Pancreas (tissue), 10 donors: Measurements from ENCODE around the gene SESTD1. TPM values are rescaled to one million over a fixed set of nuclear protein-coding genes. Genes with fewer than 3 reads are reported as not detected.

ENCODE experiments used
- ATAC-seq, 4 donors: fragments of 200-7000 bp; cut with Tn5 transposase; one replicate each; pipeline versions ENCODE4 v1.8.0 to v1.9.1; 2020; ENCODE audit warnings: mild to moderate bottlenecking in 4 of 4, moderate library complexity in 4 of 4
- DNase-seq, 6 donors: peaks; one replicate each; pipeline ENCODE4 v3.0.0-alpha.2; 2020
- FAIRE-seq: peaks from 2 replicates; lab custom pipeline; 2012; peaks lifted over from hg19 to GRCh38; lab: Jason Lieb, UNC
- H3K27ac ChIP-seq, 4 donors: fragments of 200-600 bp; sonication (generic); 1 replicate in 3 of 4; 2 replicates in 1 of 4; pipeline versions ENCODE4 v1.5.0 to v1.8.0; 2020
- H3K27me3 ChIP-seq, 4 donors: fragments of 200-600 bp; one replicate each; pipeline ENCODE4 v1.8.0; 2021
- H3K36me3 ChIP-seq, 3 donors: fragments of 200-600 bp; sonication (generic) in 1 of 3; one replicate each; pipeline versions ENCODE4 v1.5.0 to v1.8.0; 2020 to 2021
- H3K4me1 ChIP-seq, 3 donors: fragments of 200-600 bp; one replicate each; pipeline ENCODE4 v1.8.0; 2021
- H3K4me3 ChIP-seq, 4 donors: fragments of 200-600 bp; sonication (generic) in 2 of 4; one replicate each; pipeline versions ENCODE4 v1.5.0 to v1.8.0; 2020 to 2021
- H3K9me3 ChIP-seq, 4 donors: fragments of 200-600 bp; one replicate each; pipeline ENCODE4 v1.8.0; 2021
- CTCF ChIP-seq, 4 donors: fragments of 200-600 bp; sonication (generic) in 3 of 4; IDR thresholded peaks; one replicate each; pipeline versions ENCODE4 v1.5.0 to v1.8.0; 2021; ENCODE audit warnings: antibody characterized with exemption in 4 of 4
- WGBS, 2 donors: extraction: QIAGEN DNeasy Blood & Tissue Kit; methylation state at CpG; one replicate each; pipeline ENCODE4 v1.1.7; 2013; 5-methylcytosine and 5-hydroxymethylcytosine counted together
- intact Hi-C, 3 donors: fragments of 100-400 bp; cut with DNase I; formaldehyde crosslinking; loops; one replicate each; pipeline versions ENCODE4 v1.11.1 to v1.14.2; 2022
- polyA plus RNA-seq, 2 donors: library from polyadenylated mRNA; stranded (reverse); fragments of 200-250 nt; gene quantifications; one replicate each; pipeline ENCODE4 v1.2.3, GENCODE V29; 2013
- total RNA-seq, 6 donors: library from RNA; stranded (reverse); fragmentation: NEBNext Ultra II Directional in 4 of 6; extraction: Animal tissue kit (Norgen Biotek cat#: 25700) in 4 of 6; gene quantifications; one replicate each; pipeline versions ENCODE4 v1.2.1 to v1.2.4, GENCODE V29; 2021 to 2023
- donor health status: healthy with polysubstance abuse.
- donor health status: DM: no; HTN: no; CAD: no; lungs with moderate emphysema.
- donor health status: DM: no; HTN: no; CAD: no.
- donor health status: control.
- donor health status: control.
- donor health status: Bipolar disorder and iron deficiency.
- donor health status: DM: yes; HTN: yes; CAD: no.
- donor health status: DM: no; HTN: no; CAD: no.
- donor health status: DM: no; HTN: no; CAD: no.
- donor health status: DM: yes; HTN: yes; CAD: no.

Gene SESTD1
- total and polyA plus RNA-seq, 8 donors: 4.0 to 37.0 (median 14.2) TPM

- Histone ChIP-seq H3K4me1 (peaks cover 8 to 23% (median 13%) of the 10 kb centered on the region in 3 donors), H3K27me3 (no peaks in the 10 kb centered on the region), H3K4me3 (no peak overlapping the region), H3K27ac (no peak overlapping the region), H3K9me3 (no peaks in the 10 kb centered on the region), H3K36me3 (no peaks in the 10 kb centered on the region)
- TF ChIP-seq CTCF (IDR thresholded peaks at IDR 0.05): no peak
- intact Hi-C loops: no loop called here
- DNase-seq: no peak
- ATAC-seq: no peak
- no peak for FAIRE-seq
- 49 to 60% methylated on average over 3 of the region's 3 CpGs for WGBS, 2 donors
These were observed 4.4 kb downstream of the SESTD1 start for GRCh38 chr2:179260224-179260623.

DNA sequence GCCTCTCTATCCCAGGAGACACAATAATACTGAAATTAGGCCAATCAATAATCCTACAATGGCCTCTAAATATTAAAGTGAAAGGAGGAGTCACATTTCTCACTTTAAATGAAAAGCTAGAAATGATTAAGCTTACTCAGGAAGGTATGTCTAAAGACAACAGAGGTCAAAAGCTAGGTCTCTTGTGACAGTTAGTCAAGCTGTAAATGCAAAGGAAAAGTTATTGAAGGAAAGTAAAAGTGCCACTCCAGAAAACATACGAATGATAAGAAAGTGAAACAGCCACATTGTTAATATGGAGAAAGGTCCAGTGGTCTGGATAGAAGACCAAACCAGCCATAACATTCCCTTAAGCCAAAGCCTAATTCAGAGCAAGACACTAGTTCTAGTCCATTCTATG is 9.5 kb downstream of the SESTD1 start:
- no peaks in the 10 kb centered on the region for H3K27me3 ChIP-seq
- no peaks in the 10 kb centered on the region for H3K36me3 ChIP-seq
- no peak overlapping the region for H3K27ac ChIP-seq
- DNase-seq (no peak), FAIRE-seq (no peak), ATAC-seq (no peak)
- no peaks in the 10 kb centered on the region for H3K9me3 ChIP-seq
- no peak overlapping the region for H3K4me3 ChIP-seq
- WGBS, 2 donors: 92 to 93% methylated on average over 1 of the region's 1 CpG
- peaks cover 0 to 8% (median 5%) of the 10 kb centered on the region in 3 donors for H3K4me1 ChIP-seq
- no peak for TF ChIP-seq CTCF (IDR thresholded peaks at IDR 0.05)
- intact Hi-C loops: no loop called here

DNA sequence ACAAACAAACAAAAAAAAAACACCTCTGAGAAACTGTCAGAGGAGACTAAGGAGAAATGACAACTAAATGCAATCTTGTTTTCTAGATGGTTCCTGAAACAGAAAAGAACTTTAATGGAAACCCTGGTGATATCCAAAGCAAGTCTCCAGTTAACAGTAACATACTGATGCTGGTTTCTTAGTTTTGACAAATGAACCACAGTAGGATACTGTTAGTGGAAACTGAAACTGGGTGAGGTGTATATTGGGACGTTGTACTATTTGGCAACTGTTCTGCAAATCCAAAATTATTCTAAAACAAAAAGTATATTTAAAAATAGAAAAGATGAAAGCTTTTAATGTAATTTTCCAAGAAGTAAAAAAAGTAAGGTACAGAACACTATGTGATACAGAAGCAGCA is 11.4 kb downstream of the SESTD1 start:
- no peak for DNase-seq
- FAIRE-seq: no peak
- H3K4me1 ChIP-seq: peaks cover 0 to 3% (median 0%) of the 10 kb centered on the region in 3 donors
- no peak for ATAC-seq
- 46 to 55% methylated on average over 1 of the region's 1 CpG for WGBS, 2 donors
- H3K36me3 ChIP-seq: no peaks in the 10 kb centered on the region
- H3K27me3 ChIP-seq: no peaks in the 10 kb centered on the region
- no peaks in the 10 kb centered on the region for H3K9me3 ChIP-seq
- intact Hi-C loops: no loop called here
- no peak overlapping the region for H3K4me3 ChIP-seq
- no peak for TF ChIP-seq CTCF (IDR thresholded peaks at IDR 0.05)
- no peak overlapping the region for H3K27ac ChIP-seq

- no peaks in the 10 kb centered on the region for H3K4me1 ChIP-seq
- H3K27me3 ChIP-seq: no peaks in the 10 kb centered on the region
- H3K4me3 ChIP-seq: no peak overlapping the region
- no peaks in the 10 kb centered on the region for H3K36me3 ChIP-seq
- ATAC-seq: no peak
- intact Hi-C loops: no loop called here
- 65 to 66% methylated on average over 2 of the region's 2 CpGs for WGBS, 2 donors
- no peak for TF ChIP-seq CTCF (IDR thresholded peaks at IDR 0.05)
- H3K9me3 ChIP-seq: no peaks in the 10 kb centered on the region
- FAIRE-seq: no peak
- H3K27ac ChIP-seq: no peak overlapping the region
- no peak for DNase-seq
These were observed 12.2 kb downstream of the SESTD1 start for GRCh38 chr2:179252423-179252822.

DNA sequence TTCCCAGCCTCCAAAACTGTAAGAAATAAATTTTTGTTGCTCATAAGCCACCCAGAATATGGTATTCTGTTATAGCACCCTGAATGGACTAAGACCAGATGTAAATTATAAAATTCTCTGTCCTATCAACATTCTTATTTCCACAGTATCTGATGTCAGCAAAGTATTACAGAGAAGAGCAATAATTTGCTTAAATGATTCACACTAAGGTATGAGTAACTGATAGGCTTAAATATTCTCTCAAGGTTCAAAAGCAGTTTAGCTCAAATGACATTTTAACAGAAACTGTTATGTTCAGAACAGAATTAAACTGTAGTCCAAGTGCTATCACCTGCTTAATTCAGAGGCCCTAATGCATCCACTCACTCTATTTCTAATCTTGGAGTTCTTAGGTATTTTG is 12.8 kb downstream of the SESTD1 start:
- no peaks in the 10 kb centered on the region for H3K4me1 ChIP-seq
- no peak for FAIRE-seq
- no peak for TF ChIP-seq CTCF (IDR thresholded peaks at IDR 0.05)
- H3K36me3 ChIP-seq: no peaks in the 10 kb centered on the region
- no peak for ATAC-seq
- DNase-seq: no peak
- no peak overlapping the region for H3K4me3 ChIP-seq
- H3K9me3 ChIP-seq: no peaks in the 10 kb centered on the region
- H3K27me3 ChIP-seq: no peaks in the 10 kb centered on the region
- intact Hi-C loops: no loop called here
- H3K27ac ChIP-seq: no peak overlapping the region
